HepG2 (cell line): Measurements from ENCODE around the gene ZNF222. TPM values are rescaled to one million over a fixed set of nuclear protein-coding genes. Genes with fewer than 3 reads are reported as not detected.

Experiments
- CCAR2 ChIP-seq: fragments of 200-400 bp; formaldehyde crosslinking; optimal IDR thresholded peaks from 2 replicates; pipeline ENCODE3; 2018; ENCODE audit warnings: low read depth, mild to moderate bottlenecking, low read length, moderate library complexity
- CEBPB ChIP-seq: IDR thresholded peaks from 2 replicates; pipeline ENCODE4 v1.6.1; 2011; ENCODE audit warnings: low read depth, low read length, improper control_type of control experiment, borderline replicate concordance
- GMEB2 ChIP-seq: IDR thresholded peaks from 2 replicates; pipeline ENCODE4 v1.6.1; 2016; ENCODE audit warnings: missing biosample characterization, missing genetic modification reagents, low read depth
- MIXL1 ChIP-seq: IDR thresholded peaks from 2 replicates; pipeline ENCODE4 v1.6.1; 2016
- MTERF4 ChIP-seq: sonication (generic); formaldehyde crosslinking; IDR thresholded peaks from 2 replicates; pipeline ENCODE4 v1.8.0; 2023; ENCODE audit warnings: mild to moderate bottlenecking, missing genetic modification reagents
- NR2F6 ChIP-seq, 2 experiments: IDR thresholded peaks; 2 replicates each; pipeline ENCODE4 v1.6.1; 2016; ENCODE audit warnings: antibody characterized with exemption in 1 of 2, mild to moderate bottlenecking in 1 of 2
- PAWR ChIP-seq: sonication (generic); formaldehyde crosslinking; IDR thresholded peaks from 2 replicates; pipeline ENCODE4 v1.4.0; 2020; ENCODE audit warnings: missing genetic modification reagents, mild to moderate bottlenecking, borderline replicate concordance
- TBX3 ChIP-seq: fragments of 450-650 bp; IDR thresholded peaks from 2 replicates; pipeline ENCODE4 v1.6.1; 2017; ENCODE audit warnings: antibody characterized with exemption, mild to moderate bottlenecking, inconsistent platforms, borderline replicate concordance
- TEAD3 ChIP-seq: optimal IDR thresholded peaks from 2 replicates; pipeline ENCODE3; 2016; ENCODE audit warnings: borderline replicate concordance
- TFDP2 ChIP-seq: sonication (generic); formaldehyde crosslinking; IDR thresholded peaks from 2 replicates; pipeline ENCODE4 v1.4.0; 2020; ENCODE audit warnings: missing genetic modification reagents
- ZBTB38 ChIP-seq: sonication (generic); formaldehyde crosslinking; IDR thresholded peaks from 2 replicates; pipeline ENCODE4 v1.5.1; 2020; ENCODE audit warnings: mild to moderate bottlenecking, missing genetic modification reagents
- ZFP91 ChIP-seq: sonication (generic); formaldehyde crosslinking; IDR thresholded peaks from 2 replicates; pipeline ENCODE4 v1.9.0; 2022; ENCODE audit warnings: missing genetic modification reagents, mild to moderate bottlenecking, borderline replicate concordance
- ZKSCAN5 ChIP-seq: sonication (generic); formaldehyde crosslinking; IDR thresholded peaks from 2 replicates; pipeline ENCODE4 v1.5.1; 2020; ENCODE audit warnings: mild to moderate bottlenecking, missing genetic modification reagents
- ZNF205 ChIP-seq: IDR thresholded peaks from 2 replicates; pipeline ENCODE4 v1.6.1; 2018; ENCODE audit warnings: missing biosample characterization, missing genetic modification reagents
- ZNF383 ChIP-seq: sonication (generic); formaldehyde crosslinking; IDR thresholded peaks from 2 replicates; pipeline ENCODE4 v1.4.0; 2020; ENCODE audit warnings: missing genetic modification reagents, mild to moderate bottlenecking, borderline replicate concordance
- ZNF446 ChIP-seq: sonication (generic); formaldehyde crosslinking; IDR thresholded peaks from 2 replicates; pipeline ENCODE4 v1.5.0; 2020; ENCODE audit warnings: mild to moderate bottlenecking, missing genetic modification reagents
- ZNF556 ChIP-seq: sonication (generic); formaldehyde crosslinking; IDR thresholded peaks from 2 replicates; pipeline ENCODE4 v1.4.0; 2020; ENCODE audit warnings: mild to moderate bottlenecking, missing genetic modification reagents, borderline replicate concordance
- ZNF558 ChIP-seq: sonication (generic); formaldehyde crosslinking; IDR thresholded peaks from 2 replicates; pipeline ENCODE4 v1.9.0; 2022; ENCODE audit warnings: mild to moderate bottlenecking, missing genetic modification reagents, borderline replicate concordance
- ZNF574 ChIP-seq: sonication (generic); formaldehyde crosslinking; IDR thresholded peaks from 2 replicates; pipeline ENCODE4 v1.4.0; 2020; ENCODE audit warnings: missing genetic modification reagents
- ZNF672 ChIP-seq: sonication (generic); formaldehyde crosslinking; IDR thresholded peaks from 2 replicates; pipeline ENCODE4 v1.8.1; 2022; ENCODE audit warnings: missing genetic modification reagents
- ZNF709 ChIP-seq: sonication (generic); formaldehyde crosslinking; IDR thresholded peaks from 2 replicates; pipeline ENCODE4 v1.5.0; 2020; ENCODE audit warnings: mild to moderate bottlenecking, missing genetic modification reagents
- polyA plus RNA-seq, 8 experiments: library from polyadenylated mRNA; depleted of rRNA in 3 of 8; stranded (reverse) in 7 of 8; unstranded in 1 of 8; fragments of >200 nt; fragmentation: Illumina TruSeq in 4 of 8; extraction: Trizol in 4 of 8; gene quantifications; 2 replicates each; pipeline versions ENCODE4 v1.2.1 to v1.2.3, GENCODE V29; 2011 to 2016; ENCODE audit warnings: low read depth in 4 of 8, missing spikeins in 1 of 8, mixed read lengths in 1 of 8; ENCODE audit not compliant: insufficient read depth in 1 of 8
- total RNA-seq, 5 experiments: library from RNA; depleted of rRNA; stranded (reverse); fragments of >200 nt; fragmentation: Illumina TruSeq; extraction: Trizol; gene quantifications; 2 replicates each; pipeline ENCODE4 v1.2.3, GENCODE V29; 2016; ENCODE audit warnings: low read depth in 1 of 5

Gene ZNF222
- total and polyA plus RNA-seq, 2 of the 13 experiments (the other 11 are each of a cell fraction or from before 2014, with no cell fraction given), result 2.2 to 6.2 TPM

- TF ChIP-seq ZFP91 (CRISPR knock-in tag) (peak; percentile 26; the same call in 1 of the 2 replicates), TFDP2 (peak; percentile 82), ZNF574 (CRISPR knock-in tag) (peak; percentile 96), TEAD3 (peak; percentile 74), TBX3 (no peak), ZNF446 (CRISPR knock-in tag) (no peak), PAWR (CRISPR knock-in tag) (no peak), GMEB2 (CRISPR knock-in tag) (no peak), ZNF205 (CRISPR knock-in tag) (no peak), ZNF709 (CRISPR knock-in tag) (no peak), ZNF558 (CRISPR knock-in tag) (peak; percentile 75; the same call in 1 of the 2 replicates), ZNF383 (CRISPR knock-in tag) (no peak), NR2F6 (IDR thresholded peaks at IDR 0.05) (no peak; the same call in 1 of the 2 replicates), NR2F6 (CRISPR knock-in tag; IDR thresholded peaks at IDR 0.05) (peak; percentile 41; the same call in 1 of the 2 replicates), ZBTB38 (CRISPR knock-in tag) (no peak), CCAR2 (no peak), CEBPB (peak; percentile 92), ZNF556 (CRISPR knock-in tag) (peak; percentile 60; the same call in 1 of the 2 replicates), ZNF672 (no peak), MIXL1 (CRISPR knock-in tag) (0 out of 2 replicates have a peak, but pooled peaks have one; percentile 9), MTERF4 (CRISPR knock-in tag) (peak; percentile 73; the same call in 1 of the 2 replicates), ZKSCAN5 (CRISPR knock-in tag) (no peak)
These were observed 22.4 kb upstream of the ZNF222 start, which contains the start of gene ZNF230 (continued) for GRCh38 chr19:44002566-44003460.
